Calu3 (cell line): ENCODE measurements around the gene RALGPS1. TPM values are rescaled to one million over a fixed set of nuclear protein-coding genes. Genes with fewer than 3 reads are reported as not detected.

Experiments
- BruUV-seq: library from RNA; stranded (reverse); fragments of 400-500 nt; replicated peaks from 2 replicates; lab custom pipeline; 2021; lab: Mats Ljungman, UMichigan
- CTCF ChIA-PET: fragments of 300-600 bp; sonication (Branson Sonifier 250); formaldehyde crosslinking; loops from one replicate; lab custom pipeline; 2022; ENCODE audit warnings: antibody characterized with exemption; lab: Charles Lee
- DNase-seq: peaks from one replicate; pipeline ENCODE4 v3.0.0; 2022
- H3K27ac Mint-ChIP-seq: one replicate; pipeline ENCODE4 v1.8.0; 2022; ENCODE audit warnings: mixed read lengths; ENCODE audit not compliant: unreplicated experiment
- H3K27me3 Mint-ChIP-seq: one replicate; pipeline ENCODE4 v1.8.0; 2022; ENCODE audit warnings: mixed read lengths; ENCODE audit not compliant: unreplicated experiment
- H3K36me3 Mint-ChIP-seq: one replicate; pipeline ENCODE4 v1.8.0; 2022; ENCODE audit warnings: mild to moderate bottlenecking, moderate library complexity, mixed read lengths; ENCODE audit not compliant: insufficient read depth, unreplicated experiment
- H3K4me1 Mint-ChIP-seq: one replicate; pipeline ENCODE4 v1.8.0; 2022; ENCODE audit warnings: mild to moderate bottlenecking, low read depth, mixed read lengths; ENCODE audit not compliant: unreplicated experiment
- H3K4me3 Mint-ChIP-seq: one replicate; pipeline ENCODE4 v1.8.0; 2022; ENCODE audit warnings: mild to moderate bottlenecking, low read depth, moderate library complexity, mixed read lengths; ENCODE audit not compliant: unreplicated experiment
- H3K9me3 Mint-ChIP-seq: one replicate; pipeline ENCODE4 v1.8.0; 2022; ENCODE audit warnings: low read depth, mixed read lengths; ENCODE audit not compliant: unreplicated experiment
- CTCF ChIP-seq: fragments of 200-600 bp; IDR thresholded peaks from one replicate; pipeline ENCODE4 v1.8.0; 2022; ENCODE audit warnings: antibody characterized with exemption; ENCODE audit not compliant: unreplicated experiment
- intact Hi-C: fragments of 100-400 bp; cut with micrococcal nuclease; formaldehyde crosslinking; loops from one replicate; pipeline ENCODE4 v1.10.0; 2022; ENCODE audit not compliant: unreplicated experiment
- total RNA-seq: library from RNA; stranded (reverse); gene quantifications from 2 replicates; pipeline ENCODE4 v1.2.3, GENCODE V29; 2022

Gene RALGPS1
- total RNA-seq, 1 experiment from 2014 or later = 8.3 TPM

- DNase-seq = no peak
- H3K9me3 Mint-ChIP-seq = no peaks in the 10 kb centered on the region
- intact Hi-C loops = no loop called here
- no TSS peak for BruUV-seq
- no peak for TF ChIP-seq CTCF
- H3K36me3 Mint-ChIP-seq = no peaks in the 10 kb centered on the region
- no peaks in the 10 kb centered on the region for H3K4me1 Mint-ChIP-seq
- H3K27me3 Mint-ChIP-seq = peaks cover 8% of the 10 kb centered on the region
- H3K4me3 Mint-ChIP-seq = no peak overlapping the region
- H3K27ac Mint-ChIP-seq = no peak overlapping the region
- CTCF ChIA-PET = no interaction called here
These were observed 97.7 kb downstream of the RALGPS1 start for GRCh38 chr9:127012250-127012649.

DNA sequence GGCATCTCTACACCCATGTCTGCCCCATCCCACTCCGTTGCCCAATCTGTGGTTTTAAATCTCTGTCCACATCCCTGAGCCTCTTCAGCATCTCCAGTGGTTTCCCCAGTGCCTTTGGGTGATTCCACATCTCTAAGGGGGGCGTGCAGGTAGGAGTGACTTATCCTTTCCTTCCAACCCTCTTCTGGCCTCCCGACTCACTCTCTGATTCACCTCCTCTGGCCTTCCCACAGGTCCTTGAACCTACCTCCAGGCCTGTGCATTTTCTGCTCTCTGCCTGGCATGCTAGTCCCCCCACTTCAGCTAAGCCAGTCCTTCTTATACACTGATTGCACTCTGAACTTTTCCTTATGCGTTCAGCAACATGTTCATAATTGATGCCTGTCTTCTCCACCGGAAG, 99.0 kb downstream of the RALGPS1 start:
- no peaks in the 10 kb centered on the region for H3K36me3 Mint-ChIP-seq
- no peak overlapping the region for H3K27ac Mint-ChIP-seq
- peaks cover 8% of the 10 kb centered on the region for H3K27me3 Mint-ChIP-seq
- no peaks in the 10 kb centered on the region for H3K9me3 Mint-ChIP-seq
- BruUV-seq = no TSS peak
- no peaks in the 10 kb centered on the region for H3K4me1 Mint-ChIP-seq
- TF ChIP-seq CTCF = no peak
- intact Hi-C loops = no loop called here
- DNase-seq = no peak
- CTCF ChIA-PET = no interaction called here
- H3K4me3 Mint-ChIP-seq = no peak overlapping the region

- CTCF ChIA-PET = no interaction called here
- no peaks in the 10 kb centered on the region for H3K4me1 Mint-ChIP-seq
- H3K27ac Mint-ChIP-seq = no peak overlapping the region
- no peak overlapping the region for H3K4me3 Mint-ChIP-seq
- H3K27me3 Mint-ChIP-seq = peaks cover 8% of the 10 kb centered on the region
- no peaks in the 10 kb centered on the region for H3K36me3 Mint-ChIP-seq
- intact Hi-C loops = no loop called here
- no TSS peak for BruUV-seq
- H3K9me3 Mint-ChIP-seq = no peaks in the 10 kb centered on the region
- TF ChIP-seq CTCF = no peak
- no peak for DNase-seq
These were observed 99.8 kb downstream of the RALGPS1 start for GRCh38 chr9:127014216-127014909.

DNA sequence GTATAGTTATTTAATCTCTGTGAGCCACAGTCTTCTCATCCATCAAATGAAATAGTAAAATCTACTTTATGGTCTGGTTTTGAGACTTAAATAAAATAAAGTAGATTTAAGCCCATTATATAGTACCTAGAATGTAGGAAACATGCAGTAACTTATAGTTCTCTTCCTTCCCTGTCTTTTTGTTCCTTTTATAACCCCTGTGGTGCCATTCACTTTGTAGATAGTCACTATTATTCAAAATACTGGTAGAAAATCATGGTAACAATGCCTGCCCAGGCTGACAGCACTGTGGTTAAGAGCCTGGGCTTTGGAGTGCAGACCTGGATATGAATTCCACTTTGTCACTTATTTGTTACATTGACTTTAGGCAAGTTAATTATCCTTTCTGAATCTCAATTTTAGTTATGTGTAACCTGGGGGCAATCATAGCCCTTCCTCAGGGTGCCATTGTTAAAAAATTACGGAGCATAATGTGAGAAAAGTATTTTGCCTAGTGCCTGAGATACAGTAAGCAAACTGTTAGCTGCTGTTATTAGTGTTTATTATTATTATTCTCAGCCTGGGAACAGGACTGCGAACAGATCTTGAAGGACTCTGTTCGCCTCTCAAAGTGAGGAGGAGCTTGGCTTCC, 100.4 kb downstream of the RALGPS1 start:
- Mint-ChIP-seq H3K4me1 (no peaks in the 10 kb centered on the region), H3K27me3 (peaks cover 8% of the 10 kb centered on the region), H3K36me3 (no peaks in the 10 kb centered on the region), H3K4me3 (no peak overlapping the region), H3K27ac (no peak overlapping the region), H3K9me3 (no peaks in the 10 kb centered on the region)
- CTCF ChIA-PET = no interaction called here
- intact Hi-C loops = no loop called here
- no TSS peak for BruUV-seq
- no peak for DNase-seq
- TF ChIP-seq CTCF = no peak
